NCI-H1694 treated with DMSO at 0.1 percent for 48 hours (cell line): Measurements from ENCODE around the gene SPRED3.
"Not testable (repeated sequence)": the region's sequence is repeated elsewhere in the genome, so short reads cannot be mapped to it uniquely, and the experiment has no call there.

Experiments used
- DNase-seq: peaks from one replicate; lab custom pipeline; 2025; lab: John Stamatoyannopoulos, UW

SPRED3 gene

GRCh38 chr19:38389957-38390924, 1.7 kb downstream of the SPRED3 start:
- no peak for DNase-seq

GRCh38 chr19:38391911-38392464, 3.5 kb downstream of the SPRED3 start:
- DNase-seq = no peak

- DNase-seq = no peak
Measured at GRCh38 chr19:38392707-38393308, 4.3 kb downstream of the SPRED3 start.

- no peak for DNase-seq
Measured at GRCh38 chr19:38394488-38394887, 6.0 kb downstream of the SPRED3 start.

GRCh38 chr19:38395381-38396114, 7.1 kb downstream of the SPRED3 start:
- DNase-seq = no peak

- no peak for DNase-seq
Measured at GRCh38 chr19:38399081-38399480, 10.6 kb downstream of the SPRED3 start.

GRCh38 chr19:38399537-38399936, 11.0 kb downstream of the SPRED3 start:
- no peak for DNase-seq

GRCh38 chr19:38400361-38400760, 11.9 kb downstream of the SPRED3 start:
- no peak for DNase-seq

- DNase-seq = no peak
Measured at GRCh38 chr19:38401148-38401547, 12.7 kb downstream of the SPRED3 start.

GRCh38 chr19:38402623-38402966, 14.1 kb downstream of the SPRED3 start:
- DNase-seq = no peak

- DNase-seq = peak; percentile 96
Measured at GRCh38 chr19:38402967-38403674, 14.6 kb downstream of the SPRED3 start, which contains the start of gene FAM98C. Gene FAM98C (plus strand): TSS chr19:38403093. CDS start chr19:38403154, 61 bp downstream.

- no peak for DNase-seq
Measured at GRCh38 chr19:38404858-38405257, 16.4 kb downstream of the SPRED3 start.

GRCh38 chr19:38405276-38405675, 16.8 kb downstream of the SPRED3 start:
- DNase-seq = no peak

GRCh38 chr19:38409631-38410133, 21.2 kb downstream of the SPRED3 start:
- DNase-seq = no peak

GRCh38 chr19:38410407-38410806, 21.9 kb downstream of the SPRED3 start:
- DNase-seq = not testable (repeated sequence)

- DNase-seq = no peak
Measured at GRCh38 chr19:38411041-38411712, 22.7 kb downstream of the SPRED3 start.

GRCh38 chr19:38411898-38412297, 23.4 kb downstream of the SPRED3 start:
- DNase-seq = not testable (repeated sequence)

GRCh38 chr19:38412491-38412890, 24.0 kb downstream of the SPRED3 start:
- no peak for DNase-seq

- no peak for DNase-seq
Measured at GRCh38 chr19:38412961-38413360, 24.5 kb downstream of the SPRED3 start.

GRCh38 chr19:38413416-38413815, 24.9 kb downstream of the SPRED3 start:
- DNase-seq = no peak

- DNase-seq = no peak
Measured at GRCh38 chr19:38417146-38417543, 28.6 kb downstream of the SPRED3 start.
